Measurements from ENCODE around the gene AFF3.

DNA sequence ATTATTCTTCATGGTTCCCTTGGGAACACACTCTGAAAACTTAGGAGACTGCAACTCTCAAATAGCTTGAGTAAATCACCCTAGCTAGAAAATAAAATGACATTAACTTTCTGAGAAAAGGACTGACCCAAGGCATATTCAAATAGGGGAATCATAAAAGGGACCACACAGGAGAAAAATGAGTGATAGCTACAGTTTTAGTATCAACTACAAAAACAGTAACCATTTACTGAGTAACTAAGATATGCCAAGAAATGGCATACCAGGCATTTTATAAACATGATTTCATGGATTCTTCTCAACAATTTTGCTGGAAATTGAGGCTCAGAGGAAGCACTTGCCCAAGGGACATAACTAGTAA, 84.5 kb downstream of the AFF3 start:
- TF ChIP-seq NFIC (IDR thresholded peaks at IDR 0.05) (no peak), CREB1 (IDR thresholded peaks at IDR 0.05; ENCODE audit: low read depth) (no peak), EP300 (IDR thresholded peaks at IDR 0.05; ENCODE audit: borderline replicate concordance) (no peak), YY1 (IDR thresholded peaks at IDR 0.05; ENCODE audit: low read depth) (no peak), EGR1 (IDR thresholded peaks at IDR 0.05) (no peak), CEBPB (IDR thresholded peaks at IDR 0.05) (no peak), RAD21 (IDR thresholded peaks at IDR 0.05; ENCODE audit: low read depth) (no peak), TAF1 (IDR thresholded peaks at IDR 0.05; ENCODE audit: low read depth) (no peak), FOXM1 (IDR thresholded peaks at IDR 0.05; ENCODE audit: borderline replicate concordance, low read depth) (no peak), TCF12 (IDR thresholded peaks at IDR 0.05; ENCODE audit: low read depth) (no peak)
- TF ChIP-seq, protein P1, sequence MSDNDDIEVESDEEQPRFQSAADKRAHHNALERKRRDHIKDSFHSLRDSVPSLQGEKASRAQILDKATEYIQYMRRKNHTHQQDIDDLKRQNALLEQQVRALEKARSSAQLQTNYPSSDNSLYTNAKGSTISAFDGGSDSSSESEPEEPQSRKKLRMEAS (IDR thresholded peaks at IDR 0.05): no peak
- TF ChIP-seq, protein P2, sequence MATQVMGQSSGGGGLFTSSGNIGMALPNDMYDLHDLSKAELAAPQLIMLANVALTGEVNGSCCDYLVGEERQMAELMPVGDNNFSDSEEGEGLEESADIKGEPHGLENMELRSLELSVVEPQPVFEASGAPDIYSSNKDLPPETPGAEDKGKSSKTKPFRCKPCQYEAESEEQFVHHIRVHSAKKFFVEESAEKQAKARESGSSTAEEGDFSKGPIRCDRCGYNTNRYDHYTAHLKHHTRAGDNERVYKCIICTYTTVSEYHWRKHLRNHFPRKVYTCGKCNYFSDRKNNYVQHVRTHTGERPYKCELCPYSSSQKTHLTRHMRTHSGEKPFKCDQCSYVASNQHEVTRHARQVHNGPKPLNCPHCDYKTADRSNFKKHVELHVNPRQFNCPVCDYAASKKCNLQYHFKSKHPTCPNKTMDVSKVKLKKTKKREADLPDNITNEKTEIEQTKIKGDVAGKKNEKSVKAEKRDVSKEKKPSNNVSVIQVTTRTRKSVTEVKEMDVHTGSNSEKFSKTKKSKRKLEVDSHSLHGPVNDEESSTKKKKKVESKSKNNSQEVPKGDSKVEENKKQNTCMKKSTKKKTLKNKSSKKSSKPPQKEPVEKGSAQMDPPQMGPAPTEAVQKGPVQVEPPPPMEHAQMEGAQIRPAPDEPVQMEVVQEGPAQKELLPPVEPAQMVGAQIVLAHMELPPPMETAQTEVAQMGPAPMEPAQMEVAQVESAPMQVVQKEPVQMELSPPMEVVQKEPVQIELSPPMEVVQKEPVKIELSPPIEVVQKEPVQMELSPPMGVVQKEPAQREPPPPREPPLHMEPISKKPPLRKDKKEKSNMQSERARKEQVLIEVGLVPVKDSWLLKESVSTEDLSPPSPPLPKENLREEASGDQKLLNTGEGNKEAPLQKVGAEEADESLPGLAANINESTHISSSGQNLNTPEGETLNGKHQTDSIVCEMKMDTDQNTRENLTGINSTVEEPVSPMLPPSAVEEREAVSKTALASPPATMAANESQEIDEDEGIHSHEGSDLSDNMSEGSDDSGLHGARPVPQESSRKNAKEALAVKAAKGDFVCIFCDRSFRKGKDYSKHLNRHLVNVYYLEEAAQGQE (IDR thresholded peaks at IDR 0.05; ENCODE audit: low read depth): no peak
- TF ChIP-seq, protein P3, sequence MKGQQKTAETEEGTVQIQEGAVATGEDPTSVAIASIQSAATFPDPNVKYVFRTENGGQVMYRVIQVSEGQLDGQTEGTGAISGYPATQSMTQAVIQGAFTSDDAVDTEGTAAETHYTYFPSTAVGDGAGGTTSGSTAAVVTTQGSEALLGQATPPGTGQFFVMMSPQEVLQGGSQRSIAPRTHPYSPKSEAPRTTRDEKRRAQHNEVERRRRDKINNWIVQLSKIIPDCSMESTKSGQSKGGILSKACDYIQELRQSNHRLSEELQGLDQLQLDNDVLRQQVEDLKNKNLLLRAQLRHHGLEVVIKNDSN (IDR thresholded peaks at IDR 0.05): no peak

Data from Ishikawa (cell line).